ENCODE data around the gene AKR1C8.
"Not testable (repeated sequence)": the region's sequence is repeated elsewhere in the genome, so short reads cannot be mapped to it uniquely, and the experiment has no call there.

AKR1C8 gene

DNA sequence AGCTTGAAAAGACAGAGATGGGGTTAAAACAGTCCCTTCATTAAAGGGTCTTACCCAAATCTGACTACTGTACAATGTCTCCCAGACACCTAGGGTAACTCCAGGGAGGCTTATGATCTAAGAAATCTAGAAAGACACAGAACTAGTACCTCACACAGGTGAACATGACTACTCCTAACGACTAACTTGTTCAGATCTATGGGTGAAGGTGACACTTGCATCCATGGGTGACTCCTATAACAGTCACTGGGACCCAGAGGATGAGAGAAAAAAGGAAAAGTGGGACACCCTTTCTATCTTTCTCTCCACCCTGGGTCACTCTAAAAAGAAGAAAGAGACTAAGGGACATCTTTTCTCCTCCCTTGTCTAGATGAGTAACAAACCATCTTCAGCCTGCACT lies 19.2 kb downstream of the AKR1C8 start:
- DNase-seq = no peak

- no peak for DNase-seq
Observed at GRCh38 chr10:5163487-5163886, 21.5 kb downstream of the AKR1C8 start.

- no peak for DNase-seq
Observed at GRCh38 chr10:5159126-5159525, 25.8 kb downstream of the AKR1C8 start.

GRCh38 chr10:5157501-5157900 lies 27.4 kb downstream of the AKR1C8 start:
- no peak for DNase-seq

DNA sequence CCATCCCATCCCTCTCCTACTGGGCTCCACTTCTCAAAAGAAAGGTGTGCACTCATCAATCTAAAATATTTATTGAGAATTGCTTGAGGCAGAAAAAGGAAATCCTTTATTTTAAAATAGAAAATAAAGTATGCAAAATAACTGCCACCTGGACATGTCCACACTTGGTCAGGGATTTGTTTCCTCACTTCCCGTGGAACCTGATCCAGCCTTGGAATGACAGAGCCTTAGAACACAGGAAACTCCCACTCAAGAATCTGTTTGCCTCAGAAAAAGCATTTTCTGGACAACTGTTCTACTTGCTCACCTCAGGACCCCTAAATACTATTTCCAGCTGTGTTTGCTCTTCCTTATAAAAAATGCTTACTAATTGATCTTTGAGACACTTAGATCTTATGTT lies 29.0 kb downstream of the AKR1C8 start:
- DNase-seq = no peak

DNA sequence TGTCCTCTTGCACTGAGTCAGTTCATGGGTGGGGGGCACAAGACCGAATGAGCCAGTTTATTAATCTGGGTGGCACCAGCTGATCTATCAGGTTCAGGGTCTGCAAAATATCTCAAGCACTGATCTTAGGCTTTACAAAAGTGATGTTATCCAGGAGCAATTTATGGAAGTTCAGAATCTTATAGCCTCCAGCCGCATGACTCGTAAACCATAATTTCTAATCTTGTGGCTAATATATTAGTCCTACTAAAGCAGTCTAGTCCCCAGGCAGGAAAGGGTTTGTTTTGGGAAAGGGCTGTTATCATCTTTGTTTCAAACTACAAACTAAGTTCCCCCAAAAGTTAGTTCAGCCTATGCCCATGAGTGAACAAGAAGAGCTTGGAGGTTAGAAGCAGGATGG lies 33.9 kb downstream of the AKR1C8 start:
- DNase-seq = no peak

DNA sequence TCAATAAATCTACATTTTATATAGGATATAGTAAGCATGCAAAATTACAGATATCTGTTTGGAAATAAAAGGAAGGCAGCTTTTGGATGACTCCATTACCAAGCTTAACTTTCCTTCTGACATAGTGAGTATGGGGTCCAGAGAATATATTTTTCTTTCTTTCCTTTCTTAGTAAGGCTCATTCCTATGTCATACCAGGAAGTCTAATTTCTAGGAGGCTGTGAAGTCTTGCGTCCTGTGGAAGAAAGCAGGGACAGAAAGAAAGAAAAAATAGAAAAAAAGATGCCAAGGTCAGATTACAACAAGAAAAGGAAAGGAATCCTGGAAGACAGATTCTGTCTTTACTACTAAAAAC lies 36.3 kb downstream of the AKR1C8 start:
- no peak for DNase-seq

DNA sequence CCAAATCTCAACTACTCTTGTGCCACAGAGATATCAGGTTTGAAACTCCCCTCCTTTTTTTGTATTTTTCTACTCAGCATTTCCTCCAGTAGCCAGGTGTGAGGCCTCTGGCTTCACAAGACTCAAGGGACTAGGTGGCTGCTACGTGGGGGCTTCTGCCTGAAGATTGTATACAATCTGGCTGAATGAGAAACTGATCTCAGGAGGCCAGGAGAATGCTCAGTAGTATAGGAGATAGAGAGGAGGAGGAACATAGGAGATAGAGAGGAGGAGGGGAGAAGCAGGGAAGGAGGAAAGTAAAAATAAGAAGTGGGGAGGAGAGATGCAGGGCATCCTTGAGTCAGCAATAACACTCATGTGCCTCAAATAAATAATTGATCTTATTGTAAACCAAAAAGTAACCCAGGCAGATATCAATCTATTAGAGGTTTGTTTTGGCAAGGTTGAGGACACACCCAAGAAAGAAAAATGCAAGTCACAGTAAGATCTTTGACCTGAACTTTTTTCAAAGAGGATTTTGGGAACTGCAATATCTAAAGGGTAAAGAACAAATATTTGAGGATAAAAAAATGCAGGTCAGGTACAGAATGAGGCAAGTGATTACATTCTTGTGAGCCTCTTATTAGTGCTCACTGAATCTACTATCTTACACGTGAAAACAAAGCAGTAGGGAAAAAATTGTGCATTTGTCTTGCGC lies 36.8 kb downstream of the AKR1C8 start:
- DNase-seq = no peak

- DNase-seq = no peak
Observed at GRCh38 chr10:5147255-5147980, 37.5 kb downstream of the AKR1C8 start.

GRCh38 chr10:5146920-5147254 lies 38.1 kb downstream of the AKR1C8 start:
- DNase-seq = no peak

DNA sequence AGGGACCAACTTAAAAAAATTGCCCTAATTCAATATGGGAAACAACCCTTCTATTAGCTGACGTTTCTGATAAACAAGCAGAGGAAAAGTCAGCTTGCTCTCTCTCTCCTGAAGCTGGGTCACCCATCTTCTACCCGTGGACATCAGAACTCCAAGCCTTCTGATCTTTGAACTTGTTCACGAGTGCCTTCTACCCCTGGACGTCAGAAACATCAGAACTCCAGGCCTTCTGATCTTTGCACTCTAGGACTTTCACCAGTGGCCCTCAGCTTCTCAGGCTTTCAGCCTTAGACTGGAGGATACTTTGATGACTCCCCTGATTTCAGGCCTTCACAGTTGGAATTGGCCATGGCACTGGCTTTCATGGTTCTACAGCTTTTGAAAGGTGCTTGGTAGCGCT lies 41.8 kb downstream of the AKR1C8 start:
- DNase-seq = no peak

GRCh38 chr10:5142199-5142598 lies 42.8 kb downstream of the AKR1C8 start:
- no peak for DNase-seq

DNA sequence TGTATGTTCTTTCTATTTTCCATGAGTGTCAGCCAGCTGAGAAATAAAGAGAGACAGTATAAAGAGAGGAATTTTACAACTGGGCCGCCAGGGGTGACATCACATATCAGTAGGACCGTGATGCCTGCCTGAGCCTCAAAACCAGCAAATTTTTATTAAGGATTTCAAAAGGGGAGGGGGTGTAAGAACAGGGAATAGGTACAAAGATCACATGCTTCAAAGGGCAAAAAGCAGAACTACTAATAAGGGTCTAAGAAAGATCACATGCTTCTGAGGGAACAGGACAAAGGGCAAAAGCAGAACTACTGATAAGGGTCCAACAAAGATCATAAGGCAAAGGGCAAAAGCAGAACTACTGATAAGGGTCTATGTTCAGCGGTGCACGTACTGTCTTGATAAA lies 47.3 kb downstream of the AKR1C8 start:
- not testable (repeated sequence) for DNase-seq

- no peak for DNase-seq
Observed at GRCh38 chr10:5136468-5137087, 48.4 kb downstream of the AKR1C8 start.

DNA sequence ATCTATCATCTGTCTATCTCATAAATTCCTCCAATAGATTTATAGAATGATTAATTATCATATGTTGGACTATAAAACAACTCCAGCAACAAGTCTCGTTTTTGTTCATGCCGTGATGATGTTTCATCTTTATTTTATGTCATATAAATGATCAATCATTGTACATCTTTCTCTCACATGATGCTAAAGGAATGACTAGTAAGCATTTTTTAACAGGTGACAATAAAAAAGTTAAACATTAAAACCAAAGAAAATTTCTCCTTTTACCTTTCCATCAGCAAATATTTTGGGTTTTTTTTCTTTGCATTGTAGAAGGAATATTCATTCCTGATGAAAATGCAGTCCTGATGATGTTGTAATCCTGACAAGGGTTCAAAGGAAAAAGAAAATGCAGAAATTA lies 49.4 kb downstream of the AKR1C8 start:
- DNase-seq = no peak

DNA sequence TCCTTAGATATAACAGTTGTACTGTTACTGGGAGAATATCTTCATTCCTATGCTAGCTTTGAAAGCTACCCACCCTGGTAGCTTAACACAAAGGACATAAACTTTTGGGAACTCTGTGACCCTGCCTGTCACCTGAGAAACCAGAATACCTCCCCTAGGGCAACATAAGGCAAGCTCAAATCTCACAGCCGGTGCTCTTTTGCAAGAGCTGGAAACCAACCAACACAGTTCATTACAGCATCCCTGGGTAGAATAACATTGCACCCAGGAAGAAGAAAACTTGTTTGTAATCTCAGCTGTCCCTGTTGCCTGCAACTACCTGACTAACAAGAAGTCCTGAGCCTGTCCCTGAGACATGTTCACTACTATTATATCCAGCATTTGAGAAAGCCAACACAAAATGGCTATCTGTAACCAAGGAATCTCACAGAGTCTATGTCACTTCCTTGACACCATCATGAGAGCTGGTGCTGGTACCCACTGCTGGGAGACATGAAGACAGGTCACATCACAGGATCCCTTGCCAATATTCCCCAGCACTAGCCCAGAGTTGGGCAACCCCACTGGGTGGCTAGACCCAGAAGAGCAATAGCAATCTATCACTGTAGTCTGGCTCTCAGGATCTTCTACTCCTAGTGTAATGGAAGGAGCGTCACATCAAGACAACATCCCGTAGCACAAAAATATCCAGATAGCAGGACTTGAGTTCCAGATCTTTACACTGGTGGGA lies 59.5 kb downstream of the AKR1C8 start:
- no peak for DNase-seq

DNA sequence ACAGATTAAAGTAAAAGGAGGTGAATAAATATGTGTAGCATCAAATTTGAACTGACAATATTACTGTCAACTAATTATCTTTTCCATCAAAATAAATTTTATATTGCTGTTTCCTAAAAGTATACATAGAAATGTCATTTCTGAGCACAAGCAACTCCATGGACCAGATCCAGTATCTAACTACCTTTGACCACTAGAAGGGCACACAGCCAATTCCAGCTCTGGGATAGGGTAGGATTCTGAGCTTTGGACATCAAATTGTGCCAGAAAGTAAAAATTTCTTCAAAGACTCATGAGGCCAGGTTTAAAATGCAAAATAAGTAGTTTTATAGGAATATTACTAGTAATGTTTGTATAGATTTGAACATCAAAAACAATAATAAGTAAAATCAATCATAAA lies 61.1 kb downstream of the AKR1C8 start:
- DNase-seq = no peak

DNA sequence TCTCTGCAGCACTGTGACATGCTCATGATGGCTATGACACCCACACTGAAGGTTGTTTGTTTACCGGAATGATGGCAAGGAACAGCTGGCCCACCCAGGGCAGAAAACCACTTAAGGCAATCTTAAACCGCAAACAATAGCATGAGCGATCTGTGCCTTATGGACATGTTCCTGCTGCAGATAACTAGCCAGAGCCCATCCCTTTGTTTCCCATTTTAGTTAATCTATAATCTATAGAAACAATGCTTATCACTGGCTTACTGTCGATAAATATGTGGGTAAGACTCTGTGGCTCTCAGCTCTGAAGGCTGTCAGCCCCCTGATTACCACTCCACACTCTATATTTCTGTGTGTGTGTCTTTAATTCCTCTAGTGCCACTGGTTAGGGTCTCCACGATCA lies 65.0 kb downstream of the AKR1C8 start:
- not testable (repeated sequence) for DNase-seq

GRCh38 chr10:5117026-5117425 lies 67.9 kb downstream of the AKR1C8 start:
- DNase-seq = peak; percentile 49

DNA sequence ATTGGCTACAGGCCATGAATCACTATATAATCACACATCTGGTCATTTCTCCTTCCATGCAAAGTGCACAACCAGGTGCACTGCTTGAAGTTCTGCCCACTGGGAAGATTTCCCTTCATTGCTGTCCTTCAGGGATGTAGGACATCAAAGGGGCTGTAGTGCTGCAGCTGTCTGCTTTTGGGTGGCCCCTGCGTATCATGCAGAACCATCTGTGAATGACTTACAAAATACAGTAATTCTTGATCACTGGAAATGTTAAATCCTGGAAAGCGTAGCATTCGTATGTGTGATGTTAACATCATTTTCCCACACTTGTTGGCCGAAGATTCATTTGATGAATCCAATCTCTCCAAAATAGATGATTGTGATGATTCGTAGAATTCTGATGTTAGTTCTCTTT lies 68.3 kb downstream of the AKR1C8 start:
- no peak for DNase-seq

DNA sequence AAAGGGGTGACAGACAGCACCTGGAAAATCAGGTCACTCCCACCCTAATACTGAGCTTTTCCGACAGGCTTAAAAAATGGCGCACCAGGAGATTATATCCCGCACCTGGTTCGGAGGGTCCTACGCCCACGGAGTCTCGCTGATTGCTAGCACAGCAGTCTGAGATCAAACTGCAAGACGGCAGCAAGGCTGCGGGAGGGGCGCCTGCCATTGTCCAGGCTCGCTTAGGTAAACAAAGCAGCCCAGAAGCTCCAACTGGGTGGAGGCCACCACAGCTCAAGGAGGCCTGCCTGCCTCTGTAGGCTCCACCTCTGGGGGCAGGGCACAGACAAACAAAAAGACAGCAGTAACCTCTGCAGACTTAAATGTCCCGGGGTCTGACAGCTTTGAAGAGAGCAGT lies 75.1 kb downstream of the AKR1C8 start:
- DNase-seq = not testable (repeated sequence)

DNA sequence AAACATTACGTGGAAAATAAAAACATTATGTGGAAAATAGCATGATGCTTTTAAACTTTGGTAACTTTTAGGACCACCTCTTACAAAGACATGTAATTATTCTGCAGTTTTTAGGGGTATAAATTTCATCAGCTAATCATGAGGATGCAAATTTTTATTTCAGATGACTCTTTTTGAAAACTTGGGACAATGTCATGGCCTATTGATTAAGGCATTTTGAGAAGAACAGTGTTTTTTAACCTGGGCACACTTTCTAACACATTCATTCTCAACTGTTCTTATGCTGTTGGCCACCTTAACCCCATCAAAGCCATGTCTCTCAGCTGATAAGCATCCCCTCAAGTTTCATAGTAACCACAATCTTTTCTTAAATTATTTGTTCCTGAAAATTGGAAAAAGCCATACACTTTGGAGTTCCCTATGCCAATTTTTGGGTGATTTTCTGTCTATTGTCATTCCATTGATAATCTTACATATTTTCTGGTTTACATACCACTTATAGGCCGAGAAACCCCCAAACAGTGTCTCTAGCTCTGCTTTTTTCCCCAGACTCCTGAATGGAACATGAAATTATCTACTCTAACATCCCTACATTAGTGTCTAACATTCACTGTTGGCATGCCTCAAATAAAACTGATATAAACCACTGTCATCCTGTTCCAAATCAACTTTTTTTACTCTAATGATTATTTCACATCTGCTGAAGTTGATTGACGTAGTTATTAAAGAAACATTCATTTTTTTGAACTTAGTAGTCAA lies 76.1 kb downstream of the AKR1C8 start:
- DNase-seq = no peak

Data from GDM1 (cell line).